Measurements from ENCODE around the gene TYW1B.
"Not testable (repeated sequence)": the region's sequence is repeated elsewhere in the genome, so short reads cannot be mapped to it uniquely, and the experiment has no call there.

TYW1B gene, protein sequence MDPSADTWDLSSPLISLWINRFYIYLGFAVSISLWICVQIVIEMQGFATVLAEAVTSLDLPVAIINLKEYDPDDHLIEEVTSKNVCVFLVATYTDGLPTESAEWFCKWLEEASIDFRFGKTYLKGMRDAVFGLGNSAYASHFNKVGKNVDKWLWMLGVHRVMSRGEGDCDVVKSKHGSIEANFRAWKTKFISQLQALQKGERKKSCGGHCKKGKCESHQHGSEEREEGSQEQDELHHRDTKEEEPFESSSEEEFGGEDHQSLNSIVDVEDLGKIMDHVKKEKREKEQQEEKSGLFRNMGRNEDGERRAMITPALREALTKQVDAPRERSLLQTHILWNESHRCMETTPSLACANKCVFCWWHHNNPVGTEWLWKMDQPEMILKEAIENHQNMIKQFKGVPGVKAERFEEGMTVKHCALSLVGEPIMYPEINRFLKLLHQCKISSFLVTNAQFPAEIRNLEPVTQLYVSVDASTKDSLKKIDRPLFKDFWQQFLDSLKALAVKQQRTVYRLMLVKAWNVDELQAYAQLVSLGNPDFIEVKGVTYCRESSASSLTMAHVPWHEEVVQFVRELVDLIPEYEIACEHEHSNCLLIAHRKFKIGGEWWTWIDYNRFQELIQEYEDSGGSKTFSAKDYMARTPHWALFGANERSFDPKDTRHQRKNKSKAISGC

DNA sequence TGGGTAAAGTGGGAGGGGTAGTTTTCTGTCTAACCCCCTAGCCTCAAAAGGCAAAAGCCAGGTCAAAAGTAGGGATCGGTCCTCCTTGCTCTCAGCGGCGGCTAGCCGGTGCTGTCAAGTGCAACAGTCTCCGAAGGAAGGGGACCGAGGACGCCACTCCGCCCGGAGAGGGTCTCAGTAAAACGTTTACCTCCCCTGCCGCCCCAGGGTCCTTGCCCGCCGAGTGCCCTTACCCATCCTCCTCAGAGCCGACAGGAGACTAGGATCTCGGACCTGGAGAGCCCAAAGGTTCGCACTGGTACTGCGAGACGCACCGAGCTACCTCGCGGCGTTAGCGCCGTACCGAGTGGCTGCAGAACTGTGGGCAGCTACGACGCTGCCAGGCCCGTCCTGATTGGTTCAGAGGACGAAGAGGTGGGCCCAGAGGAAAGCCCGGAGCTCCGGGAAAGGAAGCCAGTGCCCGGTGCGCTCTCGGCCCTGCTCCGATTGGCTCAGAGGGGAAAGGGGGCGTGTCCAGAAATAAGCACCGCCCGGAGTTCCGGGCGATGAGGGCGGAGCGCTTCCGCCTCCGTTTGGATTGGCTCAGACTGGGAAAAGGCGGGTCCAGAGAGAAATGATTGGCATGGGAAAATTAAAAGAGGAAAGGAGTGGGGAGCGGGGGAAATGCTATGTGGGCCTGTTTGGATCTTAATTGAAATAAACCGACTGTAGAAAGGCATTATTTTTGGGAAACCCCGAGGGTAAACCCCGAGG, at the start of gene TYW1B:
TYW1B (minus strand) TSS at position 362 of the 753 bp plus-strand sequence; CDS start at position 237, 125 bp downstream.
- in situ Hi-C loops (cut with HindIII; ENCODE audit: low sequenced_read_pairs): not testable (repeated sequence)

DNA sequence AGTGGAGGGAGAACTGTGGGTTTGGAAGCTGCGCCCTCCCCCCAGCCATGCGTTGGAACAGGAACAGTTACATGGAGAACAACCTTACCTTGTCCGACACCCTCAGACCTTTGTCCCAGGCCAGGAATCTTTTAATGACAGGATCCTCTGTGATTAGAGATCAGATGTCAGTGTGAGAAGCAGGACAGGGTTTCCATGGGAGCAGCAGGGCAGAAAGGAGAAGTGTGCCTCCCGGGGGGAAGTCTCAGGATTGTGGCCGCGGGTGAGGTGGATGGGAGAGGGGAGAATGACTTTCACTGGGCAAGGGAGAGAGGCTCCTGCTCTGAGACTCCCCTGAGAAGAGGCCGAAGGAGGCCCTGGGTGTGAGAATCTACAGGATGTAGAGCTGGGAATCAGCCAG, 39.6 kb upstream of the TYW1B start:
- in situ Hi-C loops (cut with HindIII; ENCODE audit: low sequenced_read_pairs): not testable (repeated sequence)

DNA sequence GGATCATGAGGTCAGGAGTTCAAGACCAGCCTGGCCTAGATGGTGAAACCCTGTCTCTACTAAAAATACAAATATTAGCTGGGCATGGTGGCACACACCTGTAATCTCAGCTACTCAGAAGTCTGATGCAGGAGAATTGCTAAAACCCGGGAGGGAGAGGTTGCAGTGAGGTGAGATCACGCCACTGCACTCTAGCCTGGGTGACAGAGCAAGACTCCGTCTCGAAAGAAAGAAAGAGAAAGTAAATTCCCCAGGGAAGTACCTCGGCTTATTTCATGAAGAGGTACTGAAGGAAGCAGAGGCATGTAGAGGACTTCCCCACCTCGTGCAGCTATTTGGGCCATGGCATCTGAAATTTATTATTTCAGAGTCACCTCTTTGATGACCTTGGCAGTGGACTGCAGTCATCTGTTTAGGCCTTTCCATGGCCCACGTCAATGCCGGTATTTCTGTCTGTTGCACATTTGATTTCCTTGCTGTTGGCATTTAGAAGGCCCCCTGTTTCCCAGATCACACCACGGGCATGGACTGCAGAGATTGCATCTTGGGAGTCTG, 30.9 kb upstream of the TYW1B start:
- in situ Hi-C loops (cut with HindIII; ENCODE audit: low sequenced_read_pairs): not testable (repeated sequence)

DNA sequence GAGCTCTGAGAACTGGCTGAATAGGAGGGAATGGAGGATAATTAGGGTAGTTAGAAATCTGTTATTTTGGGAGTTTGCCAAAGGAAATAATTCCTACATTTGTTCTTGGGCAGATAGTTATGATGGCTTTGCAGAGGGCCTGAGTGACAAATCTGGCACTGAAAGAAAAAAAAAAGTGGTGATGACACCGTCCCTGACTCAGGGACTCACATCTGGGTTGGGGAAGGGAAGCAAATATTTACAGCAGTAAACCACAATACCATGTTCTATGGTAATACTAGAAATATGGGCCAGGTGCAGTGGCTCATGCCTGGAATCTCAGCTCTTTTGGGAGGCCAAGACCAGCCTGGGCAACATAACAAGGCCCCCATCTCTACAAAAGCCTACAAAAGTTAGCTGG, 29.9 kb upstream of the TYW1B start:
- in situ Hi-C loops (cut with HindIII; ENCODE audit: low sequenced_read_pairs): not testable (repeated sequence)

DNA sequence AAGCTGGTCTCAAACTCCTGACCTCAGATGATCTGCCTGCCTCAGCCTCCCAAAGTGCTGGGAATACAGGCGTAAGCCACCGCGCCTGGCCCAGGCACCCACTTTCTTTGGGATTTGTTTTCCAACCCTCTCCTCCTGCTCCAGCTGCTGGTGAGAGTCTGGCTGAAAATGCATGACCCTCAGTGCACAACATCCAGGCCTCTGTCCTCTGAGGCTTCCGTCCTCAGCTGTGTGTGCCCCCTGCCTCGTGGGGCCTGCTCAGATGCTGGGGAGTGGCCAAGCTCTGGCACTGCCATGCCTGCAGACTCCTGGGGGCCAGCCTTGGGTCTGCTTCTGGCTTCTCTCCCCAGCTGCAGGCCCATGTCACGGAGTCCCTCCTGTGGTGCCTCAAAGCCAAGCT, 27.3 kb upstream of the TYW1B start:
- in situ Hi-C loops (cut with HindIII; ENCODE audit: low sequenced_read_pairs): not testable (repeated sequence)

DNA sequence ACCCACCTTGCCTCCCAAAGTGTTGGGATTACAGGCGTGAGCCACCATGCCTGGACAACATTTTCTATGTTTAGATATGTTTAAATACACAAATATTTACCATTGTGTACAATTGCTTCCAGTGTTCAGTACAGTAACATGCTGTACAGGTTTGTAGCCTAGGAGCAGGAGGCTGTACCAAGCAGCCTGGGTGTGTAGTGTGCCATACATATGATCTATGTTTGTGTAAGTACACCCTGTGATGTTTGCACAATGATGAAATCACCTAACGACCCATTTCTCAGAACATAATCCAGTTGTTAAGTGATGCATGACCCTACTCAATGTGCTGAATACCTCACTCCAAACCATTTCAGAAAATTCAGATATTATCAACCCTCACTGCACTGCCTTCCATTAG, 24.9 kb upstream of the TYW1B start:
- in situ Hi-C loops (cut with HindIII; ENCODE audit: low sequenced_read_pairs): not testable (repeated sequence)

DNA sequence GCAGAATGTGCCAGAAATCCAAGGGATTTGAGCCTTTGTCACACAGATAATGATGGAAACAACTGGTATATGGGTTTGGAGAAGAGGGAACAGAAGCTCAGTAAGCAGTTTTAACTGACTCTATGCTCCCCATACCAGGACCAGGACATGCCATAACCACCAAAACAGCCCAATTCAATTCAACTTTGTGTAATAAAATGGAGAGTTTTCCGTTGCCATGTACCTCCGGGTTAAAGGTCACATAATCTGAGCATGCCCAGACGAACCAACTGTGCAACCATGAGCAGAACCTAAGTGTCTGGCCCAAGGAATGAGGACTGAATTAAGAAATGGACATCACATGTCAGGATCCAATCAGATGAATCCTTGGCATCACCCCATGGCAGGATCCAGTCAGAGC, 22.7 kb upstream of the TYW1B start:
- in situ Hi-C loops (cut with HindIII; ENCODE audit: low sequenced_read_pairs): not testable (repeated sequence)

DNA sequence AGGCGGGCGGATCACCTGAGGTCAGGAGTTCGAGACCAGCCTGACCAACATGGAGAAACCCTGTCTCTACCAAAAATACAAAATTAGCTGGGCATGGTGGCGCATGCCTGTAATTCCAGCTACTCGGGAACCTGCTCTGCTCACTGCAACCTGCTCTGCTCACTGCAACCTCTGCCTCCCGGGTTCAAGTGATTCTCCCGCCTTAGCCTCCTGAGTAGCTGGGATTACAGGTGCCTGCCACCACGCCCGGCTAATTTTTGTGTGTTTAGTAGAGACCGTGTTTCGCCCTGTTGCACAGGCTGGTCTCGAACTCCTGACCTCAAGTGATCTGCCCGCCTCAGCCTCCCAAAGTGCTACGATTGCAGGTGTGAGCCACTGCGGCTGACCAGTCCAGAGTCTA, 16.1 kb upstream of the TYW1B start:
- in situ Hi-C loops (cut with HindIII; ENCODE audit: low sequenced_read_pairs): not testable (repeated sequence)

DNA sequence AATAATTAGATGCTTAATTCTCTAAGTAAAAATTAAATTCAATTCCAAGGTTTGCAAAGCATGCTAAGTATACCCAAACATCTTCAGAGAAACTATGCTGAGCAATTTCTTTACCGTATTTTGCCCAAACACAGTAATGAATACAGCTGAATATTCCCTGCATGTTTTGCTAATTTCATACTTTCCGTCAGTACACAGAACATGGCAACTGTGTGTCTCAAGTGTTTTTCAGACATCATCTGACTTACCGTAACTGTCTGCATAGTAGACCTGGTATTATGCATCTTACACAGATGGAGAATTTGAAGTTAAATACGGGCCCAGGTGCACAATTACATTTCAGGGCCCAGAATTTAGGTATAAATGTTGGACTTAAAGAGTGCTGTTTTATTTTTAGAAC, 15.2 kb upstream of the TYW1B start:
- in situ Hi-C loops (cut with HindIII; ENCODE audit: low sequenced_read_pairs): not testable (repeated sequence)

DNA sequence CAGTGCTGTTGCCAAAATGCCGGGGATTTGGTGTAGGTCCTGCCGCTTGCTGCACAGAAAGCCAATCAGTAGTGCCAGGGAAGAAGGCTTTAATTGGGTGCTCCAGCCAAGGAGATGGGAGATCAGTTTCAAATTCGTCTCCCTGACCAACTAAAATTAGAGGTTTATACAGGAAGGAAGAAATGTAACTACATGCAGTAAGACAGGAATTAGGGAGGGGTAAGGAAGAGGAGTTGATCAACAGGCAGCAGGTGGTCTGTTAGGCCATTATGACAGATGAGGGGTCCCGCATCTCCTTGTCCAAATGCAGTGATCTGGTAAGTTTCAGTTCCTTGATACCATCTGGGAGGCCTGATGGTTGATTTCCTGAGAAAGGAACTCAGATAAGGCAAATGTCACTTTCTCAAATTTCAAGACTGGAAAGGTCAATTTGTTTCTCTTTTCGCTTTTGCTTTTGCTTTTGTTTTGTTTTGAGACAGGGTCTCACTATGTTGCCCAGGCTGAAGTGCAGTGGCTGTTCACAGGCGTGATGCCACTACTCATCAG, 13.0 kb upstream of the TYW1B start:
- in situ Hi-C loops (cut with HindIII; ENCODE audit: low sequenced_read_pairs): not testable (repeated sequence)

DNA sequence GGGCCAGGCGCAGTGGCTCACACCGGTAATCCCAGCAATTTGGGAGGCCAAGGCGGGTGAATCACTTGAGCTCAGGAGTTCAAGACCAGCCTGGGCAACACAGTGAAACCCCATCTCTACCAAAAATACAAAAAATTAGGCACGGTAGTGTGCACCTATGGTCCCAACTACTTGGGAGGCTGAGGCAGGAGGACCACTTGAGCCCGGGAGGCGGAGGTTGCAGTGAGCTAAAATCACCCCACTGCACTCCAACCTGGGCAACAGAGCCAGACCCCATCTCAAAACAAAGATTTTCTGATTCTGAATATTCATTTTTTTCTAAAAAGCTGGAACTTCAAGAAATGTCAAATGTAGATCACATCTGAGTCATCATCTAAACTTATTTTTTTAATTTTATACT, 10.3 kb upstream of the TYW1B start:
- in situ Hi-C loops (cut with HindIII; ENCODE audit: low sequenced_read_pairs): not testable (repeated sequence)

DNA sequence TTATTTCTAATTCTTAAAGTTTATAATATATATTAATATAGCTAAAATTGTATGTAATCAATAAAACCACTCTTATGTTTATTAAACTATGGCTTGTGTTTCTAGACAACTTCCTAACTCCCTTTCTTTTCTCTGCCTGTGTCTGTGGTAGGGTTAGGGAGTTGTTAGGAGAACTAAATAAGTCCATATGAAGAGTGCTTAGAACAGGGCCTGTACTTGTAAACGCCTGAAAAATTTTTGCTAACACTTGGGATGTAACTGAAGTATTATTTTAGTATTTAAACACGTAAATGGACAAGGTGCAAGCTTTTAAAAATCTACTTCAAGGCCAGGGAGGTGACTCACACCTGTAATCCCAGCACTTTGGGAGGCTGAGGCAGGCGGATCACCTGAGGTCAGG, 9.3 kb upstream of the TYW1B start:
- in situ Hi-C loops (cut with HindIII; ENCODE audit: low sequenced_read_pairs): not testable (repeated sequence)

DNA sequence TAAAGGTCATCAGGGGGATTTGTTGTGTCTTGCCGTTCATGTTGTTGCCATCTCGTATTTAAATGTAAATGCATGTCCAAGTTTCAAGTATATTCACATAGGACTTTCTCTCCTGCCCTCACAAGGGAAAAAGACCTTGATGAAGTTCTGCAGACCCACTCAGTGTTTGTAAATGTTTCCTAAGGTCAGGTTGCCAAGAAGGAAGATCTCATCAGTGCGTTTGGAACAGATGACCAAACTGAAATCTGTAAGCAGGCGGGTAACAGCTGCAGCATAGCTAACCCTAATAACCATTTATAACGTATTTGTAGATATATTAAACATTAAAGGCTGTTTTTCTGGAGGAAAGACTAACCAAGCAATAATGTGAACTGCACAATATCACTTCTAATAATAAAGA, 2.6 kb upstream of the TYW1B start:
- in situ Hi-C loops (cut with HindIII; ENCODE audit: low sequenced_read_pairs): not testable (repeated sequence)

DNA sequence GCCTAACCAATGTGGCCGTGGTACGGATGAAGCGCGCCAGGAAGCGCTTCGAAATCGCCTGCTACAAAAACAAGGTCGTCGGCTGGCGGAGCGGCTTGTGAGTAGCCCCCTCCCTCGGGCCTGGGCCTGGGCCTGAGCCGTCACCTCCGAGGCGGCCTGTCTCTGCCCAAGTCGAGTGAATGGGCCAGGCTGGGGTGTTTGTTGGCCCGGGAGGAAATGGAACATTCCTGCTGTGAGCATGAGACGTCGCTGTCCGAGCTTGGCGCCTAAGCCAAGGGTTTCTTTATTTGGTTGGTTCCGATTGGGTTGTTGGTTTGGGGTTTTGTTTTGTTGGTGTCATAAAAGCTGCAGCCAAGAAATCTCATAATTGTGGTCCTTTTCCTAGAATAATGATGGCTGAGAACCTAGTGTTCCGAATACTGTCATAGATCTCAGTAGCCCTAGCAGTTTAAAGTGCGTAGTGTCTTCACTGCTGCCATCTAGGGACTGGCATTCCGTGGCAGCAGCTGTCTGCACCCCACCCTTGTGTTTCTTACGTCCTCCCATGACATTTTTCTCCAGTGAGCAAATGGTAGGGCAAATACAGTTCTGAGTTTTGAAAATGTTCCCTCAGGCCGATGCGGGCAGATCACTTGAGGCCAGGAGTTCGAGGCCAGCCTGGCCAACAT, 1.8 kb upstream of the TYW1B start:
- in situ Hi-C loops (cut with HindIII; ENCODE audit: low sequenced_read_pairs): not testable (repeated sequence)

DNA sequence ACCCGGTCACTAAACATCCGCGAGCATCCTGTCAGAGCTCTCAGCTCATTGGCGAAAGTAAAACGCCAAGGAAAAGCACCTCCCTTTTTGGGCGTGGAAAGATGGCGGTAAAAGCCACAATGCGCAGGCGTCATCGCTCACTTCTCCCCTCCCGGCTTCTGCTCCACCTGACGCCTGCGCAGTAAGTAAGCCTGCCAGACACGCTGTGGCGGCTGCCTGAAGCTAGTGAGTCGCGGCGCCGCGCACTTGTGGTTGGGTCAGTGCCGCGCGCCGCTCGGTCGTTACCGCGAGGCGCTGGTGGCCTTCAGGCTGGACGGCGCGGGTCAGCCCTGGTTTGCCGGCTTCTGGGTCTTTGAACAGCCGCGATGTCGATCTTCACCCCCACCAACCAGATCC, 1.3 kb upstream of the TYW1B start:
- in situ Hi-C loops (cut with HindIII; ENCODE audit: low sequenced_read_pairs): not testable (repeated sequence)

DNA sequence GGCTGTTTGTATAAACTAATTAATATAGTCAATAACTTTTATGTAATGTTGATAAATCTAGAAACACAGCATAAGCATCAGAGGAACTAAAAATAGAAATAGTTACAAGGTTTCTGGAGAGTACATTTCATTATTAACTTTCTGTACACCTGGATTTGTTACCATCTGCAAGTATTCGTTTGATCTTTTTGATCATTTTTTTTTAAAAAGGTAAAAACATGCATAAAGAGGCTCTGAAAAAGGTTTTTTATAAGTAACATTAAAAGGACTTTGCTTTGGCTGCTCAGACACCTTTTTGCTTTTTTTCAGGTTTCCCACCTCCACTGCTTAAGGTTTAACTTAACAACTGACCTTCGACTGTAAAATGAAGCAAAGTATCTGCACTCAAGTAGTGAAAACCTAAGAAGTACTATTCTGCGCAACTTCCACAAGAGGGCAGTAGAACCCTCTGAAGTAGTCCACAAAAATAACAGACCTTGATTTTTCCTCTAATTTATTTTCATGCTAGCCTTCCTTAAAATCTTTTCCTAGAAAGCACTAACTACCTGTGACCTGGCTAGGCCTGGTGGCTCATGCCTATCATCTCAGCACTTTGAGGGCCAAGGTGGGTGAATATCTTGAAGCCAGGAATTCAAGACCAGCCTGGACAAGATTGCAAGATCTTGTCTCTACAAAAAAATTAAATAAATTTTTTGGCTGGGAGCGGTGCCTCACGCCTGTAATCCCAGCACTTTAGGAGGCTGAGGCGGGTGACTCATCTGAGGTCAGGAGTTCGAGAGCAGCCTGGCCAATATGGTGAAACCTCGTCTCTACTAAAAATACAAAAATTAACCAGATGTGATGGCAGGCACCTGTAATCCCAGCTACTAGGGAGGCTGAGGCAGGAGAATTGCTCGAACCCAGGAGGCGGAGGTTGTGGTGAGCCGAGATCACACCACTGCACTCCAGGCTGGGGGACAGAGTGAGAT, 4.0 kb downstream of the TYW1B start:
- in situ Hi-C loops (cut with HindIII; ENCODE audit: low sequenced_read_pairs): not testable (repeated sequence)

DNA sequence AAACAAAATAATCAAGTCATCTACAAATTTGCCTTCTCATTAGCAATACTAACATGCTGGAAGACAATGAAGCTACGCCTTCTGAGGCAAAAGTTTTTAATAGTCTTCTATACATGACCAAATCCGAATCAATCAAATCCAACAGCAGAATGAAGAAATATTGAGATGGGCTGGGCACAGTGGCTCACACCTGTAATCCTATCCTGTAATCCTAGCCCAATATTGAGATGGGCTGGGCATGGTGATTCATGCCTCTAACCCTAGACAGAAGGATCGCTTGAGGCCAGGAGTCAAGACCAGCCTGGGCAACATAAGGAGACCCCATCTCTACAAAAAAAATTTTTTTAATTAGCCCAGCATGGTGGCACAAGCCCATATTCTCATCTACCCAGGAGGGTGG, 5.5 kb downstream of the TYW1B start:
- in situ Hi-C loops (cut with HindIII; ENCODE audit: low sequenced_read_pairs): not testable (repeated sequence)

DNA sequence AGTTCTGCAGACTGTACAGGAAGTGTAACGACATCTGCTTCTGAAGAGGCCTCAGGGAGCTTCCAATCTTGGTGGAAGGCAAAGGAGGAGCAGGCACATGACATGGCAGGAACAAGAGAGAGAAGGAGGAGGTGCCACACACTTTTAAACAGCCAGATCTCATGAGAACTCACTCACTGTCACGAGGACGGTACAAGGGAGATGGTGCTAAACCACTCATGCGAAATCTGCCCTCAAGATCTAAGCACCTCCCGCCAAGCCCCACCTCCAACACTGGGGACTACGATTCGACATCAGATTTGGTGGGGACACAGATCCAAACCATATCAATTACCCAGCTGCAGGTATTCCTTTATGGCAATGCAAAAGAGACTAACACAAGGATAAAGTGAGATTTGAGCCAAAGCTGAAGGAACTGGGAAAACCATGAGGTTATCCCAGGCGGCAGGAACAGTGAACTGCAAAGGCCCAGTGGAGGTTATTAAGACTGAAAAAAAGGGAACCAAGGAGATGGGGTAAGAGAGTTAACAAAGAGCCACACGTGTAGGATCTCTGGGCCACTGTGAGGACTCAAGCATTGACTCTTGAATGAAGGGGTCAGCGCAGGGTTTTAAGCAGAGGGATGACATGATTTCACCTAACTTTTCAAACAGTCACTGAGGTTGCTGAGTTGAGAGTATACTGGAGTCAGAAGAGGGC, 9.2 kb downstream of the TYW1B start:
- in situ Hi-C loops (cut with HindIII; ENCODE audit: low sequenced_read_pairs): not testable (repeated sequence)

DNA sequence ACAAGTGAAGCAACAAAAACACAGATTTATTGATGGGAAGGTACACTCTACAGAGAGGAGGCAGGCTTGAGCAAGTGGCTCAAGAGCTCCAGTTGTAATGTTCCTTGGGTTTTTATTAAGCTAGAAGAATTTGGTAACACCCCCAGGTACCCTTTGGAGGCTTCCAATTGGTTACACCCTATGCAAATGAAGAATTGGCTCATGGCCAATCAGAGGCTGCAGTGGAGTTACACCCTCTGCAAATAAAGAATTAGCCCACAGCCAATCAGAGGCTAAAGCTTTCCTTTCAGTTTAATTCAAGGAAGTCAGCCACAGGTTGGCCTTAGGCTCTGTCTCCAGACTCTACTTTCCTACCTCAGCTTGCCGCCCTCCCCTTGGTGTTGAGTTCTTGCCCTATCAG, 10.3 kb downstream of the TYW1B start:
- in situ Hi-C loops (cut with HindIII; ENCODE audit: low sequenced_read_pairs): not testable (repeated sequence)

Measured in endothelial cell of hepatic sinusoid (primary cell).